NCI-H446 treated with DMSO at 0.1 percent for 48 hours (cell line): ENCODE data around the gene GRAMD4.

Experiments used
- DNase-seq: peaks from one replicate; lab custom pipeline; 2025; lab: John Stamatoyannopoulos, UW

Gene GRAMD4

GRCh38 chr22:46619830-46620501 lies at the start of gene GRAMD4:
Gene GRAMD4 (plus strand): TSS chr22:46620386. CDS start chr22:46626800, 6,414 bp downstream.
- DNase-seq, result no peak

- no peak for DNase-seq
Observed at GRCh38 chr22:46571642-46572250, 48.4 kb upstream of the GRAMD4 start.

GRCh38 chr22:46572911-46573780 lies 47.0 kb upstream of the GRAMD4 start:
- DNase-seq, result no peak

GRCh38 chr22:46573781-46574437 lies 46.3 kb upstream of the GRAMD4 start:
- no peak for DNase-seq

- DNase-seq, result no peak
Observed at GRCh38 chr22:46574438-46574992, 45.7 kb upstream of the GRAMD4 start.

GRCh38 chr22:46574993-46575910 lies 44.9 kb upstream of the GRAMD4 start:
- DNase-seq, result no peak

GRCh38 chr22:46575911-46576555 lies 44.2 kb upstream of the GRAMD4 start:
- no peak for DNase-seq

- DNase-seq, result no peak
Observed at GRCh38 chr22:46576556-46577367, 43.4 kb upstream of the GRAMD4 start.

GRCh38 chr22:46577368-46578249 lies 42.6 kb upstream of the GRAMD4 start:
- DNase-seq, result no peak

- no peak for DNase-seq
Observed at GRCh38 chr22:46578251-46578823, 41.8 kb upstream of the GRAMD4 start.

- no peak for DNase-seq
Observed at GRCh38 chr22:46578824-46579561, 41.2 kb upstream of the GRAMD4 start.

- no peak for DNase-seq
Observed at GRCh38 chr22:46579751-46580449, 40.3 kb upstream of the GRAMD4 start.

GRCh38 chr22:46580940-46581537 lies 39.1 kb upstream of the GRAMD4 start:
- DNase-seq, result no peak

- DNase-seq, result no peak
Observed at GRCh38 chr22:46581538-46582244, 38.5 kb upstream of the GRAMD4 start.

GRCh38 chr22:46582281-46582933 lies 37.8 kb upstream of the GRAMD4 start:
- no peak for DNase-seq
